ENCODE data around the gene GFOD2.

GFOD2 gene

DNA sequence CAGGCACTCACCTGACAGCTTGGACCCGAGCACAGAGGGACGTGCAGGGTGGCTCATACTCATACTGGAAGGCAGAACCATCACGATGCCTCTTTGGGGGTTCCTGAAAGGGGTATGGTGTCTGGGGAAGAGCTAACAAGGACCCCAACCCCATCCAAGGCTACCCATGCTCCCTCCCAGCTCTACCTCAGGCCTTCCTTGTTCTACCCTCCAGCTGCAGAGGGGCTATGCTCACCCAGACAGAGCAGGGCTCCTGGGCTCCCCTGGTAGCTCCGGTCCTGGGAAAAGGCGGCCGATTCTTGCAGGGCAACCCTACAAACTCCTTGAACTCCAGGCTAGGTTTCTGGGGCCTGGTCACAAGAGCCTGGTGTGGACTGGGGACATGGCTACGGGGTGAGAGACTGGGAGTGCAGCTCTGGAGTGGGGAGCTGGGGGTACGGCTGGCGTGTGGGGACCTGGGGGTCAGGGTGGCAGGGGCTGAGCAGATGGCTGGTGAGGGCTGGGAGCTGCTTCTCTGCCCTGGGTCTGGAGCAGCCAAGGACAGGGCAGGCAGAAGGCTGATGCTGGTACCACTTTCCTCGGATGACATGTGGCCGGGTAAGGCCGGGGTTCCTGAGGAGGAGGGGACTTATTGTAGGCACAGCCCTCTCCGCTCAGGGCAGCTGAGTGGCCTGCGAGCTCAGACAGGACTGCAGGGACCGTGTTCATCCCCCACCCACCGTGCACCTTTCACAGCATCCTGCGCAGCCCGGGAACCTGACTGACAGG is 61.2 kb downstream of the GFOD2 start:
- DNase-seq: no peak

DNA sequence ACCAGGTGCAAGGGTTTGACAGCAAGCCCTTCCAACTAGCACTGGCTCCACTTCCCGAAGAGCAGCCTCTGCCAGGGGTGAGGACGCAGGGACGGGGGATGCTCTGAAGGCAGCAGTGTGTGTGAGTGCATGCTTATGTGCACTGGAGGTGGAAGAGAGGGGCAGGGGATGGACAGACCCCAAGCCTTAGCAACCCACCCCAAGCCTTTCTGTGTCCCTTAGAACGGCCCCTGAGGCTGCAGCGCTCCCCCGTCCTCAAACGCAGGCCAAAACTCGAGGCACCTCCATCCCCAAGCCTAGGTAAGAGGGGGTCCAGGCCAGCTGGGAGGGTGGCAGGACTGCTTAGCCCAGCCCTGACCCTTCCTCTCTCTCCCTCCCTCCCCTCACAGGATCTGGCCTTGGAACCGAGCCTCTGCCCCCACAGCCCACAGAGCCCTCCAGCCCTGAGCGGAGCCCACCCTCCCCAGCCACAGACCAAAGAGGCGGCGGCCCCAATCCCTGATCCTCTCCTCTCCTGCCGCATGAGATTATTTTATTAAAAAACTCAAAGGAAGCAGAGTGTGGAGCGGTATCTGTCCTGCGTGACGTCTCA is 62.0 kb downstream of the GFOD2 start:
- no peak for DNase-seq

DNA sequence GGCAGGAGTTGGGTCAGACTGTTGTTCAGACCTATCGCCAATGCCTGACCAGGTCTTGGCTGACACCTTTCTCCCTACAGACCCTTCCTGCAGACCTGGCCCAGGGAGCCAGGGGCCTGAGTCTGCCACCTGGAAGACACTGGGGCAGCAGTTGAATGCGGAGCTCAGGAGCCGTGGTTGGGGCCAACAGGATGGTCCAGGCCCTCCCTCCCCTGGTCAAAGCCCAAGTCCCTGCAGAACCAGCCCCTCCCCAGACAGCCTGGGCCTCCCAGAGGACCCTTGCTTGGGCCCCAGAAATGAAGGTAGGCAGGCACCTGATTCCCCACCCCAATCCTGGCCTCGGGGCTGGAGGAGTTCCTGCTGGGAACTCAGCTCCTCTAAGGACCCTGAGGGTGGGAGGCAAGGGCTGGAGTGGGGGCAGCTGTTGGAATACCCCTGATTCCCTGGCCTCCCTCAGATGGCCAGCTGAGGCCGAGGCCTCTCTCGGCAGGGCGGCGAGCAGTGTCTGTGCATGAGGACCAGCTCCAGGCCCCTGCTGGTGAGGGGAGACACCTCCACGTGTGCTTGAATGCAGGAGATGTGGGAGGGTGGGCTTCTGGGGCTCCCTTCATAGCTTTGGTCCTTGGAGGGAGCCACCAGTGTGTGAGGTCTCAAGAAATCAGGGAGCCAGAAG is 62.6 kb downstream of the GFOD2 start:
- no peak for DNase-seq

DNA sequence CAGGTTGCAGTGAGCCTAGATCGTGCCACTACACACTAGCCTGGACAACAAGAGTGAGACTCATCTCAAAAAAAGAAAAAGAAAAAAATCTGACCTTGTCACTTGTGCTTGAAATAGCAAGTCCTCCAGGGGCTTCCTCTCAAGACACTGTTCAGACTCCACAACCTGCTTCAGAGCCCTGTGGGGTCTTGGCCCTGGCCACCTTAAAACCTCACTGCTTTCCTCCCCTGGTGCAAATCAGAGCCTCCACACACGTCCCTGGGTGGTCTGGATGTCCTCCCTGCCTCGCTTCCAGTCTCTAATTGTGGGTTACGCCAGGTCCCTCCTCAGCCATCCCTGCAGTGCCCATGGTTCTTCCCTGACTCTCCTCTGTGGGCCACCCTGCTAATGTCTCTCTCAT is 63.8 kb downstream of the GFOD2 start:
- DNase-seq: no peak

DNA sequence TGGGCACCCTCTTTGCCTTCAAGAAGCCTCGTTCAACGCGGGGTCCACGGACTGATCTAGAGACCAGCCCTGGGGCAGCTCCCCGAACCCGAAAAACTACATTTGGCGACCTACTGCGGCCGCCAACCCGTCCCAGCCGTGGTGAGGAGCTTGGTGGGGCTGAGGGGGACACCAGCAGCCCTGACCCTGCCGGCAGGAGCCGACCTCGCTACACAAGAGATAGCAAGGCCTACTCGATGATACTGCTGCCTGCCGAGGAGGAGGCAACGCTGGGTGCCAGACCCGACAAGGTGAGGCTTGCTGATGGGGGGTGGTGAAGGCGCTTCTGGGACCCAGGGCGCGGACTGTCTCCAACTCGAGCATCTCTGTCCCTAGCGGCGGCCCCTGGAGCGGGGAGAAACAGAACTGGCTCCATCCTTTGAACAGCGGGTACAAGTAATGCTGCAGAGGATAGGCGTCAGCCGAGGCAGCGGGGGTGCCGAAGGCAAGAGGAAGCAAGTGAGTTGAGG is 64.7 kb downstream of the GFOD2 start:
- no peak for DNase-seq

DNA sequence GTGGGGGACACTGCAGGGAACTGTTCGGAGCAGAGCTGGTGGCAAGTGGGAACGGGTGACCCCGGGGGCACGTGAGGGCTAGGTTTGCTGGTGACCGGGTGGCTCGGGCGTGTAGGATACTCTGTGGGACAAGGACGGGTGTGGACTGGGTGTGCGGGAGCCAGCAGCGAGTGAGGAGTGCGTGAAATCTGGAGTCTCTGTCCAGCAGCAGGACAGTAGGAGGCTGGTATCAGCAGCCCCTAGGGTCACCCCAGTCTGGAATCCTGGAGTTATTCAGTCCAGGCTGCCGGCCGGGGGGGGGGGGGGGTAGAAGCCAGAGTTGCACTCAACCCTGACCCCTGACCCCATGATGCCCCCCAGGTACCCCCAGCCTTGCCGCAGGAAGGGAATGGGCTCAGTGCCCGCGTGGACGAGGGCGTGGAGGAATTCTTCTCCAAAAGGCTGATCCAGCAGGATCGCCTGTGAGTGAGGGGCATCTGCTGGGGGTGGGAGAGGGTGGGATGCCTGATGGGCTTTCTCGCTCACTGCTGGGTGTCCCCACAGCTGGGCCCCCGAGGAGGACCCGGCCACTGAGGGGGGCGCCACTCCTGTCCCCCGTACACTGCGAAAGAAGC is 65.2 kb downstream of the GFOD2 start:
- no peak for DNase-seq

DNA sequence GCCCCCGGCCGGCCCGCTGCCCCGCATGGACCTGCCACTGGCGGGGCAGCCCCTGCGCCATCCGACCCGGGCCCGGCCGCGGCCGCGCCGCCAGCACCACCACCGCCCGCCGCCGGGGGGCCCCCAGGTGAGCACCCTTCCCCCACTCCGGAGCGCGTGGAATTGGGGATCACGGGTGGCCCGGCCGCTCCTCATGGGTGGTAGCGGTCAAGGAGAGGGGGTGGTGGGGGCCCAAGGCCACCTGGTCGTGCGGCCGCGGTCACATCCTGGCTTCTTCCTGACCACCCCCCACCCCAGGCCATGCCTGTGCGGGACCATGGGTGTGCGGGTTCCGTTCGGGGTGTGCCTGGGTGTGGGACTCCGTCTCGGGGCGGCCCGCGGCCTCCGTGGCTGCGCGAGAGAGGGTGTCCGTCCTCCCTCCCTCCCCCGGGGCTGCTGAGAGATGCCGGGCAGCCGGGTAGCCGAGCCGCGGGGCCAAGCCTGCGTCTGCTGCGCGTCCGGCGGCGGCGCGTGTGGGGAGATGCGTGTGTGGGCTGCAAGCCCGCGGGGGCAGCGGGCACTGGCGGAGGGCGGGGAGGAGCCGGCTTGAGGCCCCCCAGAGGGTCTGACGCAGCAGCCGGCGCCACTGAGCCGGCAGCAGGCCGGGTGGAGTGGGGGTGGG is 65.9 kb downstream of the GFOD2 start:
- DNase-seq: no peak

DNA sequence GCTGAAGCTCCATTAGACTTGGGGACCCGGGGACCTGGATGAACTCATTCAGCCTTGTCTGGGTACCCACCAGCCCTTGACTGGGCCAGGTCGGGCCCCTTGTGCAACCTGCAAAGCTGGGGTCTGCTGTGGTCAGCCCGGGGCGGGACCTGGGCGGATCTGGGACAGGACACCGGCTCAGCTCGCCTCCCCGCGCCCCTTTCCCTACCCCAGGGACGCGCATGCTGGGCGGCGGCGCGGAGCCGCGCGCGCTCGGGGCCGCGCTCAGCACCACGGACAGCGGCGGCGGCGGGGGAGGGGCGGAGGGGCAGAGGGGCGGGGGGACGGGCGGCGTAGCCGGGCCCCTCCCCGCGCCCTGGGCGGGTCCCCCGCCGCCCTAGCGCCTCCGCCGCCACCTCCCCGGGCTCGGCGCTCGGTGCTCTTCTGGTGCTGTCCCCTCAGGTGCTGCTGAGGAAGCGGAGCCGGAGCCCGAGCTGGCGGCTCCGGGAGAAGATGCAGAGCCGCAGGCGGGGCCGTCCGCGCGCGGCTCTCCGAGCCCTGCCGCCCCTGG is 66.5 kb downstream of the GFOD2 start:
- no peak for DNase-seq

DNA sequence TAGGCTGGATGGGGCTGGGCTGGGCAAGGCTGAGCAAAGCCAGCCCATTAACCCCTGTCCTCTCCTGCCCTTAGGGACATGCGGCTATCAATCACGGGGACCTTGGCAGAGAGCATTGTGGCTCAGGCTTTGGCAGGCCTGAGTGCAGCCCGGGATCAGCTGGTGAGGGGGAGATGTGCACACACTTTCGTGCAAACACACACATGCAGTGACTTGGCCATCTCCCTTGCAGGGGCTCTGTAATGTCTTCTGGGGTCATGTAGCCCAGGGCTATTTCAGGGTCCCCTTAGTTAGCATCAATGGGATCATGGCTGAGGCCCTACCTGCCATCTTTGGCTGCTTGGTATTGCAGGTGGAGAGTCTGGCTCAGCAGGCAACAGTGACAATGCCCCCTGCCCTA is 67.3 kb downstream of the GFOD2 start:
- DNase-seq: no peak

DNA sequence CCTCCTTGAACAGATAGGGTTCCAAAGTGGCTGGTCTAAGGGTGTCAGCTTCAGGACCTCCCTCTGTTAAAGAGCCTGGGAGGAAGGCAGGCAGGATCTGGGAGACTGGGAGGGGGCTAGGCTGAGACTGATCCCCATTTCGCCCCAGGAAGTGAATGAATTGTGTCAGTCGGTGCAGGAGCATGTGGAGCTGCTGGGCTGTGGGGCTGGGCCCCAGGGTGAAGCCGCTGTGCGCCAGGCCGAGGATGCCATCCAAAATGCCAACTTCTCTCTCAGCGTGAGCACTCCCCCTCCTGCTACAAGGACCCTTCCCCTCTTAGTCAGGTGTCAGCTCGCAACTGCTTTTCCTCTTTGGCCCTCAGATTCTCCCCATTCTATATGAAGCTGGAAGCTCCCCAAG is 68.1 kb downstream of the GFOD2 start:
- DNase-seq: no peak

DNA sequence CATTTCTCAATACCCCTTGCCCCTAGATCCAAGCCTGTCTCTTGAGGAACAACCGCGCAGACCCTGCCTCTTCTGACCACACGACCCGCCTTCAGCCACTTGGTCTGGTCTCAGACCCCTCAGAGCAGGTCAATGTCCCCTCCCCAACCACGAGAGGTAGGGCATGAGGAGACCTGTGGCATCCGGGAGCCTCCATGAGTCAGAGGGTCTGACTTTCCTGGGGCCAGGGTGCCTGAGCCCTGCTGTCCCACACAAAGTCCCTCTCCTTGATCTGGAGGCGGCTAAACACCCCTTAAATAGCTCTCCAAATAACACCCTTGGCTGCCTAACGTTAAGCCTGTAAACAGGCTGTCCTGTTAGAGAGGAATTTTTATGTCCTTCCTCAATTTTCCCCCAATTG is 69.1 kb downstream of the GFOD2 start:
- no peak for DNase-seq

DNA sequence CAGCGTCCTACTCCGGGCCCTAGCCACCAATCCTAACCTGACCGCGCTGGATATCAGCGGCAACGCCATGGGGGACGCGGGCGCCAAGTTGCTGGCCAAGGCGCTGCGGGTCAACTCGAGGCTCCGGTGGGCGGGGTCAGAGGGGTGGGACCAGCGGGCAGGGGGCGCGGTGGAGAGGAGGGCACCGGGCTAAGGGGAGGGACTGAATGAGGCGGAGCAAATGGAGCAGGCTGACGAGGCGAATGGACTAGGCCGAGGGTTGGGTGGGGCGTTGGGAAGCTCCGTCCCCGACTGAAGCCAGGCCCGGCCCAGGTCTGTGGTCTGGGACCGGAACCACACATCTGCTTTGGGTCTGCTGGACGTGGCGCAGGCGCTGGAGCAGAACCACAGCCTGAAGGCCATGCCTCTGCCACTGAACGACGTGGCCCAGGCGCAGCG is 69.6 kb downstream of the GFOD2 start:
- no peak for DNase-seq

DNA sequence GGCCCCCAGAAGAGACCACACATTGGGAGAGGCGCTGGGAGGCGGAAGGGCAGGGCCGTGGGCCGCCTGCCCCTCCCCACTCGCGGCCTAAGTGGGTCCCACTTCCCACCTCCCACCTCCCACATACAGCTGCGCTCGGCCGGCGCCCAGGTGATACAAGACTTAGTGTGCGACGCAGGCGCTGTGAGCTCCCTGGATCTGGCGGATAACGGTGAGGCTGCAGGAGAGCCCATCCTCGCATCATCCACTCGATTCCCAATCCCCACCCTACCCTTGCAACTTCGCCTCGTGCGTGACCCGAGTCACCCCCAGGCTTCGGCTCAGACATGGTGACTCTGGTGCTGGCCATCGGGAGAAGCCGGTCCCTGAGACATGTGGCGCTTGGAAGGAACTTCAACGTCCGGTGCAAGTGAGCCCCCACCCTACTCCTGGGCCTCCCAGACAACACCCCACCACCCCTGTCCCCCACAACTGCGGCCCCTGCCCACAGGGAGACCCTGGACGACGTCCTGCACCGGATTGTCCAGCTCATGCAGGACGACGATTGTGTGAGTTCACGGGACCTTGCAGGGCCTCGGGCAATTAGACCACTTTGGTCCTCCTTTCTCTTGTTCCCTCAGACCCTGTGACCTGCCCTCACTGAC is 70.2 kb downstream of the GFOD2 start:
- no peak for DNase-seq

DNA sequence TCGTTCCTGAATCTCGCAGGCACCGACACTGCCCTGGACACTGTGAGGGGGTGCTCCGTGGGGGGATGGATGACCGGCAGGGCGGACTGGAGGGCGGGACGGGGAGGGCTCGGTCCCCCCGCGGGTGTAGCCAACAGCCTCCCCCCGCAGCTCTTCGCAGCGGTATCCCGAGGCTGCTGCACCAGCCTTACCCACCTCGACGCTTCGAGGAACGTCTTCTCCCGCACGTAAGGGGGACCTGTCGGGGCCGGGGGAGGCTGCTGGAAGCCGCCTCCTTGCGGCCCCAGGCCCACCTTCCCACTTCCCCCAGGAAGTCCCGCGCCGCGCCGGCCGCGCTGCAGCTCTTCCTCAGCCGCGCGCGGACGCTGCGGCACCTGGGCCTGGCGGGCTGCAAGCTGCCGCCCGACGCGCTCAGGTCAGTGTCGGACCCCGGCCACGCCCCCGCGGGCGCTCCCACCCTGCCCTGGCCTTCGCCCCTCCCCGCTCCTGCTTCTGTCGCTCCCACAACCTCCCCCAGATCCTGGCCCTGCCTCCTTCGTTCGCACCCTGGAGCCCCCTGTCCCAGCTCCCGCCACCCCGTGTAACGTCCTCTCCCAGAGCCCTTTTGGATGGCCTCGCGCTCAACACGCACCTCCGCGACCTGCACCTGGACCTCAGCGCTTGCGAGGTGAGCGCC is 70.9 kb downstream of the GFOD2 start:
- DNase-seq: no peak

DNA sequence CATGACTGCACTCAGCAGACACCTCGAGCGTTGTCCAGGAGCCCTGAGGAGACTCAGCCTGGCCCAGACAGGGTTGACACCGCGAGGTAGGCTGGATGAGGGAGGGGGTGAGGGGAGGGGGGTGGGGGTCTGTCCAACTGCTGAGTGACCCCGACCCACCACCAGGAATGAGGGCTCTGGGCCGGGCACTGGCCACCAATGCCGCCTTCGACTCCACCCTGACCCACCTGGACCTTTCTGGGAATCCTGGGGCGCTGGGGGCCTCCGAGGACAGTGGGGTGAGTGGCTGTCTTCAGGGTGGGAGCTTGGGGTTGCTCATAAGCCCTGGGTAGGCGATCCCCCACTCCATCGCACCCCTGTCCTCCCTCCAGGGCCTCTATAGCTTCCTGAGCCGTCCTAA is 71.4 kb downstream of the GFOD2 start:
- DNase-seq: no peak

DNA sequence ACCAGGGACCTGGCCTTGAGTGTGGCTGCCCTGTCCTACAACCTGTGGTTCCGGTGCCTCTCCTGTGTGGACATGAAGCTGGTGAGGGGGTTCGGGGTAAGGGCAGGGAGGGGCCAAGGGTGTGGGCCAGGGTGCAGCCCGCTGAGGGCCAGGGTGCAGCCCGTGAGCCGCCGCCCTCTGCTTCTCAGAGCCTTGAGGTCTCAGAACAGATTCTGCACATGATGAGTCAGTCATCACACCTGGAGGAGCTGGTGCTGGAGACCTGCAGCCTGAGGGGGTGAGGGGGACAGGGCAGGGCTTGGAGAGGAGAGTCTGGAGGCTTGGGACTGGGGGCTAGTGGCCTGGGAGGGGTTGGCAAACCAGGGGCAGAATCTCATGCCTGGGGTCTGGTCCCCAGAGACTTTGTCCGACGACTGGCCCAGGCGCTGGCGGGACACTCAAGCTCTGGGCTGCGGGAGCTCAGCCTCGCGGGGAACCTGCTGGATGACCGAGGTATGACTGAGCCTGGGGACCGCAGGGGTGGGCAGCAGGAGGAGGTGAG is 71.9 kb downstream of the GFOD2 start:
- no peak for DNase-seq

DNA sequence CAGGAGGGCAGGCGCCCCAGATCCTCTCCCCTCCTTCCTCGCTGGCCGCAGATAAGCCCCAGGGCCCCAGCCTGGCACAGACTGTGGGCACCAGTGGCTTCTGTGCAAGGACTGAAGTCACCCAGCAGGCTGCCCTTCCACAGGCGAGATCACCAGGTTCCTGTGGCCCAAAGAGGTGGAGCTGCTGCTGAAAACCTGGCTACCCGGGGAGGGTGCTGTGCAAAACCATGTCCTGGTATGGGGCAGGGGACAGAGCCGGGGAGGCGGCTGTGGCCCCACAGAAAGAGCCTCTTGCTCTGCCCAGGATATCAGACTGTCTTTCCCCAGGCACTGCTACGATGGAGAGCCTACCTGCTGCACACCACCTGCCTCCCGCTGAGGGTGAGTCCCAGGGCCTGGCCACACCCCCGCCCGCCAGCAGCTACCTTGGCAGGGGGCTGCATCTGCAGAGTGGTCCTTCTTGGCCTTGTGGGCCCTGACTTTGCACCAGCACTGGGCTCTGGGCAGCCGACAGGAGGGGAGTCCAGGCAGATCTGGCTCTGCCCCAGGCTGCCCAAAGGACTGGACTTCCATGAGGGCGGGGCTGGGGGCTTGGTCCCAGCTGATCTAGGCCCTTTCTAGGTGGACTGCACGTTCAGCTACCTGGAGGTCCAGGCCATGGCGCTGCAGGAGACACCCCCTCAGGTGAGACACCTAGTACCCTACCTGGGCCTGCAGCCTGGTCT is 73.6 kb downstream of the GFOD2 start:
- DNase-seq: no peak

DNA sequence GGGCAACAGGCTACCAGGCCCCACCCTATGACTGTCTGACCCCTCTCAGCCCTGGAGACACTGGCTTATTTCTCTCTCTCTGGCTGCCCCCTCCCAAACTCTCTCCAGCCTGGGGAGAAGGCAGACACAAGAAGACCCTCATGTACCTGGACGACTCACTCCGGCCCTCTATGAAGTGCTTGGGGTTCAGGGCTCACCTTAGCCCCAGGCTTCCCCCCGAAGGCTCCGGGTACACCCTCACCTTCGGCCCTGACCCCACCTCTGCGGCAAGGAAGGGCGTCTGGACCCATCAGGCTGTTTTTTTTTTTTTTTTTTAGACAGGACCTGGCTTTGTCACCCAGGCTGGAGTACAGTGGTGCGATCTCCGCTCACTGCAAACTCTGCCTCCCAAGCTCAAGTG is 75.1 kb downstream of the GFOD2 start:
- DNase-seq: no peak

DNA sequence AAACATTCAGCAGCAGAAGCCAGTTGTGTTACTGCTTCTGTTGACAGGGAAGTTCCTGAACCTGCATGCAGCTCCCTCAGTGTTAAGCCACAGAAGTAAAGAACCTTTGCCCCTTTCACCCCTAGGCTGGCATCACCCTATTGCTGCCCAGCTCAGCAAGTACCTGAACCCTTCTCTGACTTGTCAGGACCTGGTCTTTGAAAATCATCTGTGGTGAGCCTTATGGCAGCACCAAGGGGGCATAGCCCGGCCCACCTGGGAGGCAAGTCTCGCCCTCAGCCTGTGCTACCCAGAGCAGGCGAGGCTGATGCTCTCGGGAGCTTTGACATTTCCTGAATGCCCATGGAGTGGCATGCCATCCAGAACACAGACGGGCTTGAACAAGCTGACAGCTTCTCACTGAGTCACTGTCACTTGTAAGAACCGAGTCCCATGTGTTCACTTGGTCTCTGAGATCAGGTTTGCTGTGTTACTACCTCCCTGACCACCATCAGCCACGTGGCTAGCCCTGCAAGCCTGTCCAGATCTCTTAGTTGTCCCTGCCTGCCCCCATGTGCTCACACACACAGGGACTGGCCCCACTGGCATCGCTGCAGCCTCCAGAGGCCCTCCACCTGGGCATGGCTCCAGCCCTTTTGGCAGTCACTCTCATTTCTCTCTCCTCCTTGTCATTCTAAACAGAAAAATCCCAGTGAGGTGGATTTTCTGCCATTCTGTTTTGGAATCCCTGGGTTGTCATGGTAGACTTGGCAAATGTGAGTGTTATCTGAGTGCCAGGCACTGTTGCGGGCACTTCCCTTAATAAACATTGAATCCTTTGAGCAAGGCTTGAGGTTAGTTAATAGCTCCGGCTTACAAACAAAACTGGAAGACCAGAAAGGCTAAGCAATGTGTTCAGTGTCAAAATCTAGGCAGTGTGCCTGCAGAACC is 77.1 kb downstream of the GFOD2 start:
- no peak for DNase-seq

Measured in T-helper 9 cell (primary cell).